AG09319 (cell line): ENCODE data around the gene UBE2E3.

ENCODE experiments used
- DNase-seq: peaks from one replicate; pipeline ENCODE4 v3.0.0-alpha.2; 2010; ENCODE audit warnings: low read depth; ENCODE audit errors: extremely low read depth
- TF ChIP-seq, protein P1 (sequence below): IDR thresholded peaks from 2 replicates; pipeline ENCODE4 v1.5.1; 2011; ENCODE audit warnings: low read depth, mild to moderate bottlenecking, inconsistent platforms, low read length, moderate library complexity

Gene UBE2E3

DNA sequence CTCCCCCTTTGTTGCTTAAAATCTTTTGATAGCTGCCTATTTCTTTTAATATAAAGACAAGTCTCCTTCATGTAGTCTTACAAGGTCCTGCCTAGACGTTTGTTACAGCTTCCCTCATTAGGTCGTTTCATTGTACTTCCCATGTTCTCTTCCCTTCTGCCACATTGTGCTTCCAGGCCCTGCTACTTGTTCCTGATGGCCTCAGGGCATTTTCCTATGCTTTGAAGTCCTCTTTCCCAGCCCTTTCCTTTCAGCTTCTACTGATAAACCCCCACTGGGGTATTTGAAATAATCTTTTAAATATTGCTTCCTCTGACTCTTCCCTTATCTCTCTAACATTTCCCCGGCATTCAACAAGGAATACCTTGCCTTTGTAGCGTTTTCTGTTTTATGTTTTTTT, 67.4 kb downstream of the UBE2E3 start:
- no peak for DNase-seq
- TF ChIP-seq, protein P1, sequence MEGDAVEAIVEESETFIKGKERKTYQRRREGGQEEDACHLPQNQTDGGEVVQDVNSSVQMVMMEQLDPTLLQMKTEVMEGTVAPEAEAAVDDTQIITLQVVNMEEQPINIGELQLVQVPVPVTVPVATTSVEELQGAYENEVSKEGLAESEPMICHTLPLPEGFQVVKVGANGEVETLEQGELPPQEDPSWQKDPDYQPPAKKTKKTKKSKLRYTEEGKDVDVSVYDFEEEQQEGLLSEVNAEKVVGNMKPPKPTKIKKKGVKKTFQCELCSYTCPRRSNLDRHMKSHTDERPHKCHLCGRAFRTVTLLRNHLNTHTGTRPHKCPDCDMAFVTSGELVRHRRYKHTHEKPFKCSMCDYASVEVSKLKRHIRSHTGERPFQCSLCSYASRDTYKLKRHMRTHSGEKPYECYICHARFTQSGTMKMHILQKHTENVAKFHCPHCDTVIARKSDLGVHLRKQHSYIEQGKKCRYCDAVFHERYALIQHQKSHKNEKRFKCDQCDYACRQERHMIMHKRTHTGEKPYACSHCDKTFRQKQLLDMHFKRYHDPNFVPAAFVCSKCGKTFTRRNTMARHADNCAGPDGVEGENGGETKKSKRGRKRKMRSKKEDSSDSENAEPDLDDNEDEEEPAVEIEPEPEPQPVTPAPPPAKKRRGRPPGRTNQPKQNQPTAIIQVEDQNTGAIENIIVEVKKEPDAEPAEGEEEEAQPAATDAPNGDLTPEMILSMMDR, result no peak

DNA sequence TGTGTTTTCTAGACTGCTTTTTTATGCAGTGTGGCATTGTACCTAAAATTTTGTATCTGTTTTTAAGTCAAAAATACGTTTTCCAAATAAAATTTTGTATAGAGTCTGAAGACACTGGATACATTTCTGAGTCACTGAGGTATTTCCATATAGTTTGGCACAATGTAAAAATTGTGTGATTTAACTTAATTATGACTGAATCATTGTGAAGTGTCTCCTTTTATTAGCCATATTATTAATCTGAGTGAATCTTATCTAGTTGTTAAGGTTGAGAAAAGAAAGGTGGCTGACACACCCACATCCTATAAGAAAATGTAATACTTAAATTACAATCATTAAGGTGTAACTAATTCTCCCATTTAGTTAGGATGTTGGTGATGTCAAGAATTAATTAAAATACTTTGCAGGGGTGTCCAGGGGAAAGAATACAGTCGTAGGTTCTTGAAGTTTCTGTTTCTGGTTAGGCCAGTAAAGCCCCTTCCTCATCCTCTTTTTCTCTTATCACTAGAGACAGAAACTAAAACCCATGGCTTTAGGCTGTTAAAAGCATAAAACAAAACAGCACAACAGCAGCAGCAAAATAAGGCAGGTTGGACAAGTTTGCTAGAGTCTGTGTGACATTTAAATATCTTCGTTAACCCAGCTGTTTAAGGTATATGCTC, 71.6 kb downstream of the UBE2E3 start:
- TF ChIP-seq, protein P1, result no peak
- no peak for DNase-seq

DNA sequence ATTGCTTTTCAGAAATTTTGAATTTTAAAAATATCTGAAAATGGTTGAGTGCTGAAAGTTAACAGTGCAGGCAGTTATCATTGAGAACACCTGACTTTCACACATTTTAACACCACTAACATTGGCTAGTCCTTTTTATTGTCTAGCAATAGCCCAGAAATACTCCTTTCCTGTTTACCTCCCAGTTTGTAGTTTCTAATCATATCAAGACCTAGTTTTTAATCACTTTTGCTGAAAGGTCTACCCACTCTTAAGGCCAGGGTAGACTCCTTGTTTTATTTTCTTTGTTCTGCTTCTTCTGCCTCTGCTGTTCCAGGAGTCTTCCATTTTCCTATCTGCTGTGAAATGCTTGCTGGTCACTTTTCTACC, 72.1 kb downstream of the UBE2E3 start:
- DNase-seq, result no peak
- TF ChIP-seq, protein P1, result no peak

DNA sequence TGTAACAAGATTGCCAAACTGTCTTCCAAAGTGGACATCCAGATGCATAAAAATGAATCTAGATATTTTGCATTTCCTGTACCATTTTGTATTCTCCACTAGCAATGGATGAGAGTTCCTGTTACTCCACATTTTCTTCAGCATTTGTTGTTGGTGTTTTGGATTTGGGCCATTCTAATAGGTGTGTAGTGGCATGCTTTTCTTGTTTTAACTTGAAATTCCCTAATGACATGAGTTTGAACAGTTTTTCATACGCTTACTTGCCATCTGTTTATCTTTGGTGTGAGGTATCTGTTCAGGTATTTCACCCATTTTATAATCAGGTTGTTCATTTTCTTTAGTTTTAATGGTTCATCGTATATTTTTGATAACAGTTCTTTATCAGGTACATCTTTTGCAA, 73.9 kb downstream of the UBE2E3 start:
- DNase-seq, result no peak
- TF ChIP-seq, protein P1, result no peak

DNA sequence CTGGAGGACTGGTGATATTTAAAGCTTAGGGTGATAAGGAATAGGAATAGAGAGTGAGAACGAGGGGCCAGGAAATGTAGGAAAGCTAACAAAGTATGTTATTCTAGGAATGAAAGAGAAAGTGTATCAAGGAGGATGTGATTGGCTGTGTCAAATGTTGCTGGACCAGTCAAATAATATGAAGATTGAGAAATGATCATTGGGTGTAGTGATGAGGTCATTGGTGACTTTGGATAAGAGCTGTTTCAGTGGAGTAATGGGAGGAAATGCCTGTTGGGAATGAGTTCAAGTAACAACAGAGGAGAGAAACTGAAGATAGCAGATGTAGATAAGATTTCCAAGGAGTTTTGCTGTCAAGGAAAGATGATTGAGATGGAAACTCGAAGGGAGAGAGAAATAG, 74.4 kb downstream of the UBE2E3 start:
- no peak for DNase-seq
- TF ChIP-seq, protein P1, result no peak

DNA sequence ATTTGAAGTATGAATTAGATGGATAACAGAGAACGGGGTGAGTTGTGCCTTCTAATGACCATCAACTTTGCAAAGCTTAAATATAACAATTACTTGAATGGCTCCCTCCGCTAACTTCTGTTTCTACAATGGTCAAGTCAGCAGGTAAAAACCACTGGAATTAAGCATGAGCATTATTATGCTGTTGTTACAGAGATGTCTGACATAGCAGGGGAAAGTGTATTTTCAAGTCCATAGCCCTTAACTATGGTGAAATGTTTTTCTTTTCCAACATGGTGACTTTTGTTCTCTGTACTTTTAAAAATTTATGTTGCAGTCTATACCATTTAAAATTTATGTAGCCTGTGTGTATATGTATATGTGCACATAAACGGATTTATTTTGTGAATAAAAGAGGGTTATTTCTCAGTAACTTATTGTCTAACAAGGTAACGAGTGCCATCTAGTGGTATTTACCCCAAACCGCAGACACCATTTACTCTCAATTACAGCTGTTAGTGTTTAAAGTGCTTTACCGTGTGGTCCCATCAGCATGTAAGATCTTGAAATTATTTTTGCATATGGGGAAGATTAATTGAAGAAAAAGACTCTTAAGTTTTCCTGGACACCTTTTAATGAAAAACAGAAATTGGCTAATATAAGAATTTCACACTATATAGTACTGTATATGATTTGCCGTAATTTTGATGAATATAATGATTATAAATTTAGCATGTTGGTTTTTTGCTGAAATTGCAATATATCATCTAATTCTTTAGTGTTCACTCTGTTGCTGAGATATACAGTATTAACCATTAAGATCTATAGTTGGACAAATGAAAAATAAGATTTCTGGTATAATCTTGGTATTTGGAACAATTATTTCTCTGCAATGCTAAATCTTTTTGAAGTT, 78.2 kb downstream of the UBE2E3 start:
- TF ChIP-seq, protein P1, result peak; percentile 39
- DNase-seq, result no peak

DNA sequence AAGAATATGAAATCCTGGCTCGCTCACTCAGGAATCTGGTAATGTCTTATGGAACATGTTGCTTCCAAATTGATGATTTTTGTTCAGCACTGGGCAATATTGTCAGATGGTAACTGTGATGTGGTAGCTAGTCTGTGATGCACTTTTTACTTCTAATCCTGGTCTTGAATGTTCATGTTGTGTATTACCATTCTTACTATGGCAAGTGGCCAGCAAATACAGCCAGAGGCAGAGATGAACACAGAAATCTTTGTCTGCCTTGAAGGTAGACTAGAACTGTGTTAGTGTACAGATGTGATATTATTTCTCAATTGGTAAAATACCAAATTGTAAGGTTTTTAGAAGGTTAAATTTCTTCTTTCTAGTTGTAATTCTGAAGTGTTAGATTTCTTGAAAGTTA, 83.3 kb downstream of the UBE2E3 start:
- DNase-seq, result no peak
- TF ChIP-seq, protein P1, result no peak
